Measurements from ENCODE around the gene COPE.

Gene COPE

DNA sequence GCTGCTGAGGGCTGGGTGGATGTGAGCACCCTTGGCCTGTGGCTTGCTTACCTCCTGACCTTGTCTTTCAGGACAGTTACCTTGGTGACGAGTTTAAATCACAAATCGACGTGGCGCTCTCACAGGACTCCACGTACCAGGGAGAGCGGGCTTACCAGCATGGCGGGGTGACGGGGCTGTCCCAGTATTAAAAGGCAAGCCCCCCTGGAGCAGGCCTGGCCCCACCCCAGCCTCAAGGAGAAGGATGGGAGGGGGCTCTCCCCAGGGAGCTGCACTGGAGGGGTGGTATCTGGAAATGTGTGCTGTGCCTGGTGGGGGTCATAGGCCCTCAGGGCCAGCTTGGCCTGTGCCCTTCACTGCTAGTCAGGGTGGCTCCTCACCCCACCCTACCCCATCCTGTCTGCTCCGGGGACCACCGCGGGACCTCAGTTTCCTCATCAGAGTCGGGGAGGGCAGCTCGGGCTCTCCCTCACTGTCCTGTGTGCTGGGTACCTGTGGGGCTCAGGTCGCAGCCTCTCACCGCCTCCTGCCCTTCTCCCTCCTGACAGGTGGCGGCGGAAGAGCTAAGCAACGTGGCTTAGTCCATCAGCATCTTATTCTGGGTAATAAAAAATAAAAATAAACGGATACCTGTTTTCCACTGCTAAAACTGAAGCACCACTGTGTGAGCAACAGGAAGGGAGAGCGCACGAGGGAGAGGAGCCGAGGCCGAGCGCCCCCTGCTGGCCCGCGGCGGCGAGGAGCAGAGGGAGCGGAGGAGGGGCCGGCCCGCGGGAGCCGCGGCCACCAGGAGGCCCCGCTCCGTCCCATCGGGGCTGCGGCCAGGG is 53.0 kb downstream of the COPE start:
- peak; percentile 42 to 65 (median 51) for DNase-seq

DNA sequence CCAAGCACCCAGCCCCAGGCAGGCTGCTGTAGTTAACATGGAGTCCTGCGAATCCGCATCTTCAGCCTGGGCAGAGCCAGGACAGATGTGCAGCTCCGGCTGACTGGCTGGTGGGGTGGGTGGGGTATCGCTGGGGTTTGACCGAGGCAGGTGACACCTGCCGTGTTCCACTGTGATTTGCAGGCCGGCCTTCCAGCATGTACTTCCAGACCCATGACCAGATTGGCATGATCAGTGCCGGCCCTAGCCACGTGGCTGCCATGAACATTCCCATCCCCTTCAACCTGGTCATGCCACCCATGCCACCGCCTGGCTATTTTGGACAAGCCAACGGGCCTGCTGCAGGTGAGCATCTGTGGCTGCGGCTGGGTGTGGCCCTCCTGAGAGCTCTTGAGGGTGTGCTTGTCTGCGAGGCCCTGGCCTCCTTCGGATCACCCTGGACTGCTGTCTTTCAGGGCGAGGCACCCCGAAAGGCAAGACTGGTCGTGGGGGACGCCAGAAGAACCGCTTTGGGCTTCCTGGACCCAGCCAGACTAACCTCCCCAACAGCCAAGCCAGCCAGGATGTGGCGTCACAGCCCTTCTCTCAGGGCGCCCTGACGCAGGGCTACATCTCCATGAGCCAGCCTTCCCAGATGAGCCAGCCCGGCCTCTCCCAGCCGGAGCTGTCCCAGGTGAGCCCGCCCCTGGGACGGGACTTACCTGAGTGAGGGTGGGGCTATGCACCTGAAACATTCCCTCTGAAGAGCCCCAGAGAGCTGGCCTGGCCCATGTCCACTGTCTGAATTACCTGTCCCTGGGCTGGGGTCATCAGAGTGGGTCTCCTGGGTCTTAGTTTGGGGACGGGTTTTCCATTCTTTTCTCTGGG is 53.8 kb downstream of the COPE start:
- DNase-seq = no peak

DNA sequence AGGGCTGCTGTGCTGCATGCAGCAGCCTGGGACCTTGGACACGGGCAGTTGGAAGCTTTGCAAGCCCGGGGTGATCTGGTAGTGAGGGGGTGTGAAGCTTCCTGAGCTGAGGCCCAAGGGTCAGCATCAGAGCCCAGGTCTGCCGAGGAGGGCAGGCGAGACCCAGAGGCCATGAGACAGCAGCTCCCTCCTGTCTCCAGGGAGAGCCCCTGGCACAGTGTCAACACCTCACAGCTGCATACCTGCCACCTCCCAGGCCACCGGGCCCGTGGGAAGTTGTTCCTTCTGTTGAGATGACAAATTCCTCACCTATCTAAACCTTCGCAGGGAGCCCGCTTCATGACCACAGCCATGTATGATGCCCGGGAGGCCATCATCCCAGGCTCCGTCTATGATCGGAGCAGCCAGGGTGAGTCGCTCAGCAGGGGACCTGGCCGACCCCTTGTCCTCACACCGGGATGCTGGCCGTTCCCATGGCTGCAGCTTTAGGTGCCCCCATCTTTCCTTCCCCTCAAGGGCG is 55.3 kb downstream of the COPE start:
- no peak for DNase-seq

DNA sequence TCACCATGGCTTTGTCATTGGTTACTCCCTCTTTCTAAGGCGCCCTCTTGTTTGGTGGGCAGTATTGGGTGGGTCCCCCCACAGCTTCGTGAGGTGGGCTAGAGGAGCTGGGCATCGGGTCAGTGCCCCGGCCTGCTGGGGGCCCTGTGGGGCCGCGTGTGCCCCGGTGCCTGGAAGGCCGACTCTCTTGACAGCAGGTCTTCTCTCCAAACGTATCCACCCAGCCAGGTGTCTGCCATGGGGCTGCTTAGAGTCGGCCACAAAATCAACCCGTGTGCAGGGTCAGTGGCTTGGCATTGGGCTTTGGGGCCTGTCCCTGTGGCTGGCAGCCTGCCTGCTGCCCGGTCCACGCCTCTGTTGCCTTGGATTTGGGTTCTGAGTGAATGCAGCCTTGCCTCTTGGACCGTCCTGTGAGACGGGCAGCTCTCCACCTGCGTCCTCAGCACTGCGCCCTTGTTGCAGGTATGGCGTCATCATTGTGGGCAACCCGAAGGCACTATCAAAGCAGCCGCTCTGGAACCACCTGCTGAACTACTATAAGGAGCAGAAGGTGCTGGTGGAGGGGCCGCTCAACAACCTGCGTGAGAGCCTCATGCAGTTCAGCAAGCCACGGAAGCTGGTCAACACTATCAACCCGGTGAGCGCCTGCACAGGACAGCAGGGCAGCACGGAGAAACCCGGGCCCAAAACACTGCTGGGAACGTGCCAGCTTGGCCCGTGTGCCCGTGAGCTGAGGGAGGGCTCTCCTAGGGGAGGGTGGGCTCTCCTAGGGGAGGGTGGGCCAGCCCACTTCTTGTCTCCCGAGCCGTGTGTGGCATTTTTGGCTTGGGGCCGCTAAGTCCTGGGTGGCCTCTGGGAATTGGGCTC is 56.0 kb downstream of the COPE start:
- DNase-seq = no peak

DNA sequence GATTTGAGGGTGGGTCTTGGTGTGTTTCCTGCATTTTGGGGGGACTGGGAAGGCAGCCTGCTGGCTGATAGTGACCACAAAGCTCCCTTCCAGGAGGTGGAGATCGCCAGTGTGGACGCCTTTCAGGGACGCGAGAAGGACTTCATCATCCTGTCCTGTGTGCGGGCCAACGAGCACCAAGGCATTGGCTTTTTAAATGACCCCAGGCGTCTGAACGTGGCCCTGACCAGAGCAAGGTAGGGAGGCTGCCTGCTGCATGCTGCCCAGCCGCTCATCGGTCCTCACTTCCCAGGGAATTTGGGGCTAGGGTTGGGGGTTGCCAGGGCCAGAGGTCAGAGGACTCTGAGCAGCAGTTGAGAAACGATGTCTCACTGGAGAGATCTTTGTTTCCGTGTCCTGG is 57.3 kb downstream of the COPE start:
- no peak for DNase-seq

DNA sequence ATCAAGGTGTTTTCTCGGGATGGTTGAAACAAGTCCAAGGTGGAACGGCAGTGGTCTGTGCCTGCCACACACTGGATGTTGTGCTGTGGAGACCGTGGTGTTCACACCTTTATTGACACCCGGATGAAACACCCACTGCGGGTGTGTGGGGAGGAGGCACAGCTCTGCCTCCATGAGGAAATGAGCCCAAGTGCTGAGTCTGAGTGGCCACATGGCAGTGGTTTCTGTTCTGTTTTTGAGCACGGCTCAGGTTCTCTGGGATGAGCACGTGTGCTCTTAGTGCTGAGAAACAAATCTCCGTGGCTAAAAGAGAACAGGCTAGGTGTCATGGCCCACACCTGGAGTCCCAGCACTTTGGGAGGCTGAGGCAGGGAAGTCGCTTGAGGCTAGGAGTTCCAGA is 58.0 kb downstream of the COPE start:
- no peak for DNase-seq

DNA sequence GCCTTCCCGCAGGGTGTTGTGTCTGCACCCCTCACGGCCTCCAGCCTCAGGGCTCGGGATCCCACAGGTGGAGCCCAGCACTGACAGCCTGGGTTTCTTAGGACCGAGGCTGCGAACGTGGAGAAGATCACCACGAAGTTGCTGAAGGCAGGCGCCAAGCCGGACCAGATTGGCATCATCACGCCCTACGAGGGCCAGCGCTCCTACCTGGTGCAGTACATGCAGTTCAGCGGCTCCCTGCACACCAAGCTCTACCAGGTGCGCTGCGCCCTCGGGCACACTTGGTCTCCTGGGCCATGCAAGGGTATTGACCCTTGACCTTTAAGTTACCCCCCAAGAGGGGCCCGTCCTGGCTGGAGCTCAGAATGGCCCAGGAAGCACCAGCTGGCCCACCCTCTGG is 58.5 kb downstream of the COPE start:
- no peak for DNase-seq

DNA sequence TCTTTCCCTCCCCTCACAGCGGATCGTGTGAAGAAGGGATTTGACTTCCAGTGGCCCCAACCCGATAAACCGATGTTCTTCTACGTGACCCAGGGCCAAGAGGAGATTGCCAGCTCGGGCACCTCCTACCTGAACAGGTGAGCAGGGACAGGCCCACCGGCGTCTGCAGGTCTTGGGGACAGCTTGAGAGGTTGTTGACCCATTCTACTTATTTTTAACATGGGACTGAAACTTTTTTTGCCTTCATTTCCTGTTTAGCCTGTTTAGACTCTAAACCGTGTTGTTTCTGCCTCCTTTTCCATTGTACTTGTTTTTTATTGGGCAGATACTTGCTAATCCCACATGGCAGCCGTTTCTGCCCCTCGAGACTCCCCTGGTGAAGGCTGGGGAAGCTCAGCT is 58.9 kb downstream of the COPE start:
- DNase-seq = no peak

DNA sequence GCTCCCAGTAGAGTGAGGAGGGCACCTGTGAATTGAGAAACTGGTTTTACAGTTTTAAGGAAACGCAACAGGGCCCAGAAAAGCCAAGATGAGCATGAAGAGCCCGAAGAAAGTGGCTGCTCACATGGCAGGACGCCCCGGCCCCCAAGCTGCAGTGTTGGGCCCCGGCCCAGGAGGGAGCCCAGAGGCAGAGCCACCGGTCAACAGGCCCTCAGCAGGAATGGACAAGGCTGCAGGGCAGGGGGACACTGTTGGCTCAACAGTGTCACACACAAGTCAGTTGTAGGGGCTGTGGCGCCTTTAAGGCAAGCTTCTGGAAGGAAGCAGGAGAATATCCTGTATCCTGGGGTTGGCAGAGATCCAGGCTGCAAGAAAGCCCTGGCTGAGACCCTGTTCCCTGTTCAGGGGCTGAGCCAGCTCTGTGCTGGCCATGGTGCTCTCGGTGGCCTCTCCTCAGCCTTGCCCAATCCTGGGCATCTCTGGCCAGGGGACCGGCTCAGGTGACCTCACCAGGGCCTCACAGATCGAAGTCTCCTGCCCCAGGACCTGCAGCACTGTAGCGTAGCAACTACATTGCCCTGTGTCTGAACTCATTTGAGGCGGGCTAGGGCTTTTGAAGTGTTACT is 59.4 kb downstream of the COPE start:
- no peak for DNase-seq

DNA sequence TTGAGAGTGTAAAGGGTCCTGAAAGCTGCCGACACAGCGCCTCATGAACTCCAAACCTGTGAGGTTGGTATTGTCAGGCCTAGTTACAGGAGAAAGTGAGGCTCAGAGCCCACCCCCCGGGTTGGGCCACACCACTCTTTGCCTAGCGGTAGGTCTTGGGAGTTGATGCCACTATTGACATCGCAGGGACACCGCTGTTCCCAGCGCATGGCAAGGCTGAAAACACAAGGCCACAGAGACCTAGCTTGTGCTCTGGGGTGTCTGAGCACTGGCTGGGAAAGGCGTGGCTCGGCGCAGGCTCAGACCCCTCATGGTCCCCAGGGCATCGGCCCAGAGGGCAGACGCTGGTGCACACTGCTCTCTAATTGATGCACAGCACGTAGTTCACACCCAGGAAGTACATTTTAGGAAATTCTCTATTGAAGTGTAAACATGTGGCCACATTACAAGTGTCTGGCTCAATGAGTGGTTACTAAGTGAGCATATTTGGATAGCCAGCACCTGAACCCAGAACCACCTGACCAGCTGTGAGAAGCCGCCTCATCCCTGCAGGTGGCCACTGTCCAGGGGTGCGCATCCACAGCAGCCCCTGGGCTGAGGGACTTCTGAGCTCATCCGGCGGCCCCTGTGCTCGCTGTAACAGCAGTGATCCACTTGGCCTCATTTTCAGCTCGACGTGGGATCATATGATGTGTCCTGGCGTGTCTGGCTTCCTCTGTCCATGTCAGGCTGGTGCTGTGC is 60.1 kb downstream of the COPE start:
- DNase-seq = no peak

DNA sequence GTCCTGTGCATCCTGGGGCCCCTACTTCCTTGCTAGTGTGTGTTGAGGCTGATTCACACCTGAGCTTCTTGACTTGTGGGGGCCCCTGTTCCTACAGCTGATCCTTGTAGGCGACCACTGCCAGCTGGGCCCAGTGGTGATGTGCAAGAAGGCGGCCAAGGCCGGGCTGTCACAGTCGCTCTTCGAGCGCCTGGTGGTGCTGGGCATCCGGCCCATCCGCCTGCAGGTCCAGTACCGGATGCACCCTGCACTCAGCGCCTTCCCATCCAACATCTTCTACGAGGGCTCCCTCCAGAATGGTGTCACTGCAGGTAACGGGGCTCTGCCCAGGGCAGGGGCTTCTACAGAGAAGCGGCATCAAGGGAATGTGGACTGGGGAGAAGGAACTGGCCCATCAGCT is 62.0 kb downstream of the COPE start:
- no peak for DNase-seq

DNA sequence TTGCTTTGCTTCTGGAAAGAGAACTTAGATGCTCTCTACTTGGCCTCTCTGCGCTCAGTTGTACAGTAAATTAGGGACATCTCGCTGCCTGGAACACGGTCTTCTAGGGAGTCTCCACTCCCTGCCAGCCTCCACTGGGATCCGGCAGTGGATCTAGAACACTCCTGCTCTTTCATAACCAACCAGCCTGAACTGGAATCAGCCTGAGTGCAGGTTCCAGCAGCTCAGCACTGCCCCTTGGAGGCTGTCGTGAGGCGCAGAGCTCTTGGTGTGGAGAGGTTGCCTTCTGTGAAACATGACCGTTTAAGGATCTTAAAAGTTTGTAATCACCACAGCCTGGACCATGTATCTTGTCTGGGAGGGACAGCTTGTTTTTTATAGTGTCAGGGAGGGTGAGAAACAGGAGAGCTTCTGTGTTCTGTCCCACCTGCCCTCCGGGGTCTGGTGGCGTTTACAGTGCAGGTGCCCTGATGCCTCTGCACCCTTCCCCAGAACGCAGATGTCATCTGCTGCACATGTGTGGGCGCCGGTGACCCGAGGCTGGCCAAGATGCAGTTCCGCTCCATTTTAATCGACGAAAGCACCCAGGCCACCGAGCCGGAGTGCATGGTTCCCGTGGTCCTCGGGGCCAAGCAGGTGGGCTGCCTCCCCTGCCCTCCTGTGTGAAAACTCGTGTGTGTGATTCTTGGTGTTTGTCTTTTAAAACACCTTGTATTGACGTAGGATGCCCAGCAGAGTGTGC is 62.6 kb downstream of the COPE start:
- DNase-seq = no peak

DNA sequence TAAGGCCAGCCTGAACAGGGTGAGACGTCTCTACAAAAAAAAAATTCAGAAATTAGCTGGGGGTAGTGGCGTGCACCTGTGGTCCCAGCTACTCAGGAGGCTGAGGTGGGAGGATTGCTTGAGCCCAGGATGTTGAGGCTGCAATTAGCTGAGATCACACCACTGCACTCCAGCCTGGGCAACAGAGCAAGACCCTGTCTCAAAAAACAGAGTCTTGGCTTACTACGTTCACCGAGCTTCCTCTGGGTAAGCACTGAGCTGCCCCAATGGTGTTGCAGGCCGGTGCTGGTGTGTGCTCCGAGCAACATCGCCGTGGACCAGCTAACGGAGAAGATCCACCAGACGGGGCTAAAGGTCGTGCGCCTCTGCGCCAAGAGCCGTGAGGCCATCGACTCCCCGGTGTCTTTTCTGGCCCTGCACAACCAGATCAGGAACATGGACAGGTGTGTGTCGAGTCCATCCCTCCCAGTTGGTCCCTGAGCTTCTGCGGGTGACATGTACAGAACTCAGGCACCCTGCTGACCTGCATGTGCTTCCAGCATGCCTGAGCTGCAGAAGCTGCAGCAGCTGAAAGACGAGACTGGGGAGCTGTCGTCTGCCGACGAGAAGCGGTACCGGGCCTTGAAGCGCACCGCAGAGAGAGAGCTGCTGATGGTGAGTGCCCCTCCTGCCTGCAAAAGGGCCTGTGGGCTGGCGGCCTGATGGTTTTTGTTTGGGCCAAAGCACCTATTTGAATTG is 63.4 kb downstream of the COPE start:
- DNase-seq = no peak

DNA sequence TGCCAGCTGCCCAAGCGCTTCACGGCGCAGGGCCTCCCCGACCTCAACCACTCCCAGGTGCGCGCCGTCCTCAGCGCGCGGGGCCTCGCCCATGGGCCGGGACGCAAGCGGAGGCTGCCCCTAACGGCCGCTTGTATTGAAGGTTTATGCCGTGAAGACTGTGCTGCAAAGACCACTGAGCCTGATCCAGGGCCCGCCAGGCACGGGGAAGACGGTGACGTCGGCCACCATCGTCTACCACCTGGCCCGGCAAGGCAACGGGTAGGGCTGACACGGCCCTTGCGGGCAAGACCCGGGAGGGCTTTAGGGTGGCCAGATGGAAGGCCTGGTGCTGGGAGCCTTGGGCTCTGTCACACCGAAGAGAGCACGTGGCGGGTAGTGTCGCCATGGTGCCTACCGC is 64.2 kb downstream of the COPE start:
- DNase-seq = no peak

DNA sequence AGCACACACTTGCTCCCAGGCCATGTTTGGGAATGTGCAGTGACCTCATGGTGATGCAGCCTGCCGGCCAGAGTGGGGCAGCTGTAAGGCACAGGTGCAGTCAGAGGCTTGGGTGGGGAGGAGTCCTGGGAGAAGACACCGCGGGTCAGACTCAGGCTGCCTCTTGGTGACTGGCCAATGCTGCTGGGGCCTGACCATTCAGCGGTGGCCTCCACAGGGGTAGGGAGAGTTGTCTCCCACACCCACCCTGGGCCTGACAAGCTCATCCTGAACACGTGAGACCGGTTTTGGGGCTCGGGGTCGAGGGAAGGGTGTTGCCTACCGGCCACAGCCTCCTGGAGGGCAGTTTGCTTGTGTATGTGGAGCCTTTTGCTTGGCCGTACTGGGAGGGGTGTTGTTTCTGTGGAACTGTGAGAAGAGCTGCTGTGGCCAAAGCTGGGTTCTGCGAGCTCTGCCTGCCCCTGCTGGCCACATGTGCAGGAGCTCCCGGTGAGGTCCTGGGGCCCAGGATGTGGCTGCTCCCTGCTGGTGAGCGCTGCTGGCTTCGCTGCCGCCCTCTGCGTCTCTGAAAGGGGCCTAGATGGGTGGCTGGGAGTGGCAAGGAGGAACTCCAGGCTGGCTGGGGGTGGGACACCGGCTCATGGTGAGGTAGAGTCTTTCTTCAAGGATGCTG is 65.3 kb downstream of the COPE start:
- DNase-seq = no peak

DNA sequence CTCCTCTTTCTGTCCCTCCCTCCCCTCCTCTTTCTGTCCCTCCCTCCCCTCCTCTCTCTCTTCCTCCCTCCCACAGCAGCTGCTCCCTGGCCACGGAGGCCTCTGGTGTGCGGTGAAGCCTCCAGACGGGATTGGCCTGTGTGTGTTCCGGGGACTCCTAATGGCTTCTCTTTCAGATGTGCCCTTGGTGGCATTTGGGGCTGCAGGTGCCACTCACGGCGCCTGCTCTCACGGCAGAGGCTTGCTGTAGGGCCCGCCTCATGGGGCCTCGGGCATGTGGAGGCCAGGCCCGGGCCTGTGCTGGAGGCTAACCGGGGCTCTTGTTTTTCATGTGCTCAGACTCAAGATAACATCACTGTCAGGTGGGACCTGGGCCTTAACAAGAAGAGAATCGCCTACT is 66.5 kb downstream of the COPE start:
- no peak for DNase-seq

DNA sequence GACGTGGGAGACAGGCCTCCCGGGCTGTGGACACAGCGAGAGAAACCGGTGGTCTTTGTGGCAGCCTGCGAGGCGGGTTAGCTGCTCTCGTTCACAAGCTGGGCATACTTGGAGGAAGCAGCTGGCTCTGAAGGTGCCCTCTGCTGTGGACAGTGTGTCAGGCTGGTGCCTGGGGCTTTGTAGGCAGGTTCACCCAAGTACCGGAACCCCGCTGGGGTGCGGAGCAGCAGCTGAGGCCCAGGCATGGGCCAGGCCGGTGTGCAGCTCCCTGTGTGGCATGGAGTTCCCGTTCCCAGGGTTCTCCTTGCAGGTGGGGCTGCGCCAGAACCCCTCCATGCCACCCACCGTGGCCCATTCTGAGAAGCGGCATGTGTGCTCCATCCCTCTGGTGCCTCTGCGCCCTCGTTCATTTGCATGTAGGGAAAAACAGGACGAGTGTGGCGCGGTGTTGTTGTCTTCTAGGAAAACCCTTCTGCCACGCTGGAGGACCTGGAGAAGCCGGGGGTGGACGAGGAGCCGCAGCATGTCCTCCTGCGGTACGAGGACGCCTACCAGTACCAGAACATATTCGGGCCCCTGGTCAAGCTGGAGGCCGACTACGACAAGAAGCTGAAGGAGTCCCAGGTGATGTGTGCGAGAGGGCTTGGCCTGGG is 67.4 kb downstream of the COPE start:
- no peak for DNase-seq

DNA sequence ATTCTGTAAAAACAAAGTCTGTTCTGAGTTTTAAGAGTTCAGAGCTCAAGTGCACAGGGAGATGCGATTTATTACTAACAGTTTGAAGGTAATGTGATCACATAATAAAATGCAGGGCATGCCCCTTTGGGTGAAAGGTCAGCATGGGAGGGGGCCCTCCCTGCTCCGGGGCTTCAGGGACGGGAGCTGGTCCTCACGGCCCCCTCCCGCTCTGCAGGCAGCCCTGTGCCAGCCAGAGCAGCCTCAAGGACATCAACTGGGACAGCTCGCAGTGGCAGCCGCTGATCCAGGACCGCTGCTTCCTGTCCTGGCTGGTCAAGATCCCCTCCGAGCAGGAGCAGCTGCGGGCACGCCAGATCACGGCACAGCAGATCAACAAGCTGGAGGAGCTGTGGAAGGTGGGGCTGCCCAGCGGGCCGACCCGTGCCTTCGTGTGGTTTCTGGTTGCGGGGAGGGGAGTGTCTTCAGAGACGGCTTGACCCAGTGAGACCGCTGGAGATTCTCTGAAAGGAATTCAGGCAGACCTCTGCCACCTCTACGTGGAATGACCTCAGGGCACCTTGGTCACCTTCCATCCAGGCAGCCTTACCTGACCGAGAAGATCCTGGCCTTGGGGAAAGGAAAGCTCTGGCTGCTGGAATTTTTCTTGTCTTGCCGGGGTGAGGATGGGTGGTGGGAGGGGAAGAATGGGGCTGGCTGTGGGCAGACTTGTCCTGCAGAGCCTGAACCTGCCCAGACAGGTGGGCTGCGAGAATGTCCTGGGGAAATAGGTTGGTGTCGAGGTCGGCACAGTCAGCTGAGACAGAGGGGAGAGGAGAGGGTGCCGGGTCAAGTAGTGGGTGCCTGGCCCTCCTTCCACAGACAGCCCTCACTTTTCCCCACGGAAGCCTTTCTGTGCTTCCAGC is 68.5 kb downstream of the COPE start:
- no peak for DNase-seq
